GM19397 (cell line): ENCODE data around the gene TUG1.

Experiments used
- ATAC-seq: cut with Tn5 transposase; IDR thresholded peaks from one replicate; pipeline ENCODE4 v1.9.1; 2021; ENCODE audit warnings: mild to moderate bottlenecking, moderate library complexity; ENCODE audit not compliant: unreplicated experiment

The TUG1 gene

DNA sequence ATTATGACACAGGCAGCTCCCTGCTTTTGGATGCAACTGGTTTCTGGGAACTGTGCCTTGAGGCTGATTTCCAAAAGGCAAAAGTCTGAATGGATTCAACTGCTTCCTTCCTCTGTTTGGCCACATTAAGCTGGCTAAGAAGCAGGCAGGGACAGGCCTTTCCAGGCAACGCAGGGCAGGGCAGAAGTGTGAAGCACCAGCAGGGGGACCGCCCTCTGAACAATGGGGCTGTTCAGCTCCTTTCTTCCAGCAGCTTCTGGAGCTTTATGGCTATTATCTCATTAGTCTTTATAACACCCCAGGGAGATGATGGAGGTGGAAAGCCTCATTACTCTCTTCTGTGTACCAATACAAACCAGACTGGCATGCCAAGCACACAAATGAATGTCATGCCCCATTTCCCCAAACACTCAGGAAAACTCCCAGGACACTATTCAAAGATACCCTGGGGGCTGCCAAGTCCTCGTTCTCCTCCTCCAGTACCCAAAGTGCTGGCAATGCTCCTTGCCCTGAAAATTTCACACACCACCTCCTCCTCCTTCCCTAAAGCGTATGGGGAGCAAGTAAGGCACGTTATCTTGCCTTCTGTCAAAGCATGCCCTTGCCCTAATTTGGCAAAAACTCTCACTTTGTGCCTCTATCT lies 21.8 kb upstream of the TUG1 start:
- ATAC-seq, result no peak

- ATAC-seq, result no peak
Observed at GRCh38 chr22:30947816-30948454, 21.1 kb upstream of the TUG1 start.

- ATAC-seq, result no peak
Observed at GRCh38 chr22:30948930-30949342, 20.1 kb upstream of the TUG1 start.

DNA sequence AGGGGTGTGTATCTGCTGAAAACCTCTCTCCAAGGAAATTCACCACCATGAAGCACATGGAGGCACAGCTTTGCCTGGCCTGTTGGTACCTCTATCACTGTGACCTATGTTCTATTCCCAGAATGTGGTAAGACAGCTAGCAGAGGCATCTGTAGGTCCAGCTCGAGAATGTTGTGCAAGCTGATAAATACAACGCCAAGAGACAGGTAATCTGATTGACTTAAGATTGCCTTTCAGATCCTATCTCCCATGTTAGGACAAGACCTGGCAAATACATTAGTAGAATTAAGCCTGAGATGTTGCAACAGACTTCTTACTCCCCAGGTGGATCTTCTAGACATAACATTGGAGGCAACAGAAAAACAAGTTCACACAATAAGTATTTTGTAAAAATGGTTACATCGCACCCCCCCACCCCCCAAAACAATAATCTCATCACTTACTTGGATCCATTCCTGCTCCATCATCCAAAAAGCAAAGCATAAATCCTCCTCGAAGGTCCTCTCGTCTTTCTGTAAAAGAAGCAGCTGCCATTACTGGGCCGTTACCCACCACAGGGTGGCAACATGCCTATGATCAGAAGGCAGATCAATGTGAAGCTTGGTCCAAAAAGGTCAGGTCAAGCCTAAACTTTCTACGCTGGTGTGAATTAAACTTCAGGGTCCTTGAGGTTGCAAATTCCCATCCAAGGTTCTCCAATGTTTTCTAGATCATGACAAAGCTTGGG lies 19.0 kb upstream of the TUG1 start:
- no peak for ATAC-seq

DNA sequence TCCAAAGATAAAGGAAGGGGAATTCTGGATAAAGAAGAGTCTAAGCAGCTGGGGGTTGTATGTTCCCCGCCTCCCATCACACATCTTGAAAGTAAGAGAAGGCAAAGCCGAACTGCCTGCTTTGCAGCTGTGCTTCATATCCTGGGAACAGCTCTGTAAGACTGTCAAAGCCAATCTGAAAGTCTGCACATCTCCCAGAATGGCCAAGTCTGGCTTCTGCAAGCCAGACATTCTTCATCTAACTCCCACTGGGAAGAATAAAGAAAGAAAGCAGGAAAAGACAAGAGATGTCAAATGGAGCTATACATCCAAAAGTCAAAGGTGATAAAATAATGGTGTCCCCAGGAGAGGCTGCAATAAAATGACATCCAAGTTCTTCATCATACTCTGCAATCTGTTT lies 15.9 kb upstream of the TUG1 start:
- no peak for ATAC-seq

DNA sequence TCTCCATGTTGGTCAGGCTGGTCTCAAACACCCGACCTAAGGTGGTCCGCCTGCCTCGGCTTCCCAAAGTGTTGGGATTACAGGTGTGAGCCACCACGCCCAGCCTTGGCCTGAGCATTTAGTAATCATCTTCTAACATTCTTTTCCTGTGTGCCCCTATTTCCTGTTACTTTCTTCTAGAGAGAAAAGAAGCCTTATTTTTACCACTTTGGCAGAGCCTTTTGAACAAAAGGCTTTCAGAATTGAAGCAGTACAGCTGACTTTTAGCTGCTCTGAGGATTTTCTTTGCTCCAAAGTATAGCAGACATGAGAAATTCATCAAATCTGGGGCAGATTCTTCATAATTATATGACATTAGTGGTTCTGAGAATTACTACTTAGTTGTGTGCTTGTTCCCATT lies 13.9 kb upstream of the TUG1 start:
- no peak for ATAC-seq

GRCh38 chr22:30964858-30965257 lies 4.2 kb upstream of the TUG1 start:
- ATAC-seq, result no peak

DNA sequence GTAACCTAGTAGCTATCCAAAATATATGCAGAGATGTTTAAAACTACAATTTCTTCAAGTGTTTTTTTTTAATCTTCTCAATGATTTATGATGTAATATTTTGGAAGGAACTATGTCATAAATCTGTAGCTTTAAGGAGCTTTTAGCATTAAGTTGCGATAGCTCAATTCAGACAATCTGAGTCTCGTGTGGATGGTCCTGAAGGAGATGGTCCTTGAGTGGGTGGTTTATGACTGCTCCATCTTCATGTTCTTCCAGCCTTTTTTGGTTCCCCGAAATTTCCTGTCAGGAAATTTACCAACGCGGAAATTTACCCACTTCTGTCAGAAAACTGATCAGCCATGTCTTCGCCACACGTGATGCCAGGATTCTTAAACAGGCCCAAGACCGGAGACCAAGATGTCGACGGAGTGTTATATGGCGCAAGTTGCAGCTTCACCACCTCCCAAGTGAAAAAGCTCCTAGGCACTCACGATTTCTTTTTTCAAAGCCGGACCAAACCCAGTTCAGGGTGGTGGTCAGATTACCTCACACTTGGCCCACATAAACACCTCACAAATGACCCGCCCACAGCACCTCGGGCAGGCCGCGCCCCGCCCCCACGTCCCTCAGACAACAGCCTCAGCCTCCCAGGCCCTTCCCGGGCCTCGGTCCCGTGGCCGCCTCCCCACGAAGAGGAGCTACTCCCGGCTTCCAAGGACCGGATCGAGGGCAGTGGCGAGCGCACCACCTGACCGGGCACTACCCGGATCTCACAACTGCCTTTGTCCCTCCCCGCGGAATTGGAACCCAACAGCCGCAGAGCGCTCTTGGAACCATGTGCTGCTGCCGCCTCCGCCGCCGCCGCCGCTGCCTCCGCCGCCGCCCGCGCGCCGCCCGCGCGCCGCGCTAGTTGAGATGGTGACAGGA lies 796 bp upstream of the TUG1 start, which contains the start of gene MORC2:
Gene MORC2 (minus strand): TSS at position 760 of the 909 bp plus-strand sequence. CDS start 885 bp downstream, outside the sequence.
- ATAC-seq, result peak; percentile 24

DNA sequence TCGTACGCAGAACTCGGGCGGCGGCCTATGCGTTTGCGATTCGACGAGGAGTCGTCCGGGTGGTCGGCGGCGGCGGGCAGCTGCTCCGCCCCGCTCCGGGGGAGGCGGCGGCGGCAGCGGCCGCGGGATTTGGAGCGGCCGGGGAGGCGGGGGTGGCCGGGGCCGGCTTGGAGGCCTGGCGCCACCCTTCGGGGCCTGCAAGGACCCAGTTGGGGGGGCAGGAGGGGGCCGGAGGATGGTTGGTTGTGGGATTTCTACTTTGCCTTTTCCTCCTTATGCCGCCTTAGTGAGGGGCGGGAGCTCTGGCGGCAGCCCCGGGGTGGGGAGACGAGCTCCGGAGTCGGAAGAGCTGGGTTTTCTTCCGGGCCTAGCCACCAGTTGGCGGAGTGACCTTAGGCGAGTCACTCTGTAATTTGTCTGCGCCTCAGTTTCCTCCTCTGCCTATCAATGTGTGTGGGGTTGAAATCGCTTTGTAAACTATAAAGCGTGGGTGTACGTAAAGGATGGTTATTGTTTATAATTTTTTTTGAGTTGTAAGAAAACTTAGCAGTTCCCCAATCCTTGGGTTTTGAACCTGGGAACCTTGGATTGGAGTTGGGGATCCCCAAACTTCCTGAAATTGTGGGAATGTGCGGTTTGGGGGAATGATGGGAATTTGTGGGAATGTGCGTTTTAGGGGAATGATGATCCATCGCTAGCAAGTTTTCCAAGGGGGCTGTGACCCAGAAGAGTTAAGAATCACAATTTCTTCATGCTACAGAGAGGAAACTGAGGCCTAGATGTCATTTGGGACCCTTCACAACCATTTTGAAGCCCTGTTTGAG lies 679 bp downstream of the TUG1 start:
- peak; percentile 40 for ATAC-seq

DNA sequence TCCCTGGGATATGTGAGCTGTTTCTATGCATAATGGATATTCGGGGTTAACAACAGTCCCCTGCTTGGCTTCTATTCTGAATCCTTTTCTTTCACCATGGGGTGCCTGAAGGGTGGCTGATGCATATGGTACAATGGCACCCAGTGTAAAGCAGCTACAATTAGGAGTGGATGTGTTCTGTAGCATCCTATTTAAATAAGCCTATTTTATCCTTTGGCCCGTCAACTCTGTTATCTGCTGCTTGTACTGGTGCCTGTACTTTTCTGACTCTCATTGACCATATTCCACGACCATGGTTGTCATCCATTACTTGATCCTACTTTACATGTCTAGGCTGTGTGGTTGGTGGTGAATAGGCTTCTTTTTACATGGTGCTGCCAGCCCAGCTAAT lies 1.3 kb downstream of the TUG1 start:
- ATAC-seq, result no peak

DNA sequence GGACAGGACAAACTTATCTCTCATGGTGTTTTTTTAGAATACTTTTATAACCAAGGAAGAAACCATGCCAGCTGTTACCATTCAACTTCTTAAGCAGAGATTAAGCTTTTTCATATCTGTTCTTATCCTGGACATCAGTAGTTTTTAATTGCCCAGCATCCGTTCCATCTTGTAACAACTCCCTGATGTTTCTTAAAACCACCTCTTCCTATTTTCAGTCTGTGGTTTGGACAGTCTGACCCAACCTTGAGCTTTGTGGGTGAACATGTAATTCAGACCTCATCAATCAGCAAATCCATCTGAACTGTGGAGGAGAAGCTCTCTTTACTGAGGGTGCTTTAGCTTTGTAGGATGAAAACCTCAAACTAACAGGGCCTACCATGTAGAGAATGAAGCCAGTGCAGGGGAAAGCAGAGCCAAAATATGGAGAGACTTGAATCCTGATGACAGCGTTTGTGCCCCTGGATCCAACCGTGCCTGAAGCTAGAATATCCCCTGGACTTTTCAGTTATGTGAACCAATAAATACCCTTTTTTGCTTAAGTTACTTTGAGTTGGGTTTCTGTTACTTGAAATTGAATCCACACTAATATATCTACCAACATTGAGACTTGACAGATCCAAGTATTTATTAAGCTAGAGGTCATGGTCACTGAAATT lies 9.4 kb downstream of the TUG1 start:
- ATAC-seq, result no peak

- no peak for ATAC-seq
Observed at GRCh38 chr22:30979932-30980331, 10.9 kb downstream of the TUG1 start.

DNA sequence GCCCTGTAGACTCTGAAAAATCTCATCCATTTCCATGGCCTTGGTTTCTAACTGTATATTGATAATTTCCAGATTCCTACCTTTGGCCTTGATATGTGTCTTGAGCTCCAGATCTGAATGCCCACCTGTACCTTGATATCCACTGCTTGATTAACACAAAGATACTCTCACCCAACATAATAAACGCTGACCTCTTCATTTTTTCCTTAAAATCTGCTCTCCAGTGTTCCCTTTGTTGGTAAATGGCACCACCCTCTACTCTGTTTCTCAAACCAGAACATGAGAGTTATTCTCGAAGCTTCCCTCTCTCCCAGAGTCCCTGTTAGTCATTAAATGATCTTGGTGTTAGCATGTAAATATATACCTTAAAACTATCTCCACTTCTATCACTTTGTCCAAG lies 13.4 kb downstream of the TUG1 start:
- ATAC-seq, result no peak

- ATAC-seq, result no peak
Observed at GRCh38 chr22:30984317-30984716, 15.3 kb downstream of the TUG1 start.

GRCh38 chr22:30985561-30986208 lies 16.6 kb downstream of the TUG1 start:
- ATAC-seq, result no peak

DNA sequence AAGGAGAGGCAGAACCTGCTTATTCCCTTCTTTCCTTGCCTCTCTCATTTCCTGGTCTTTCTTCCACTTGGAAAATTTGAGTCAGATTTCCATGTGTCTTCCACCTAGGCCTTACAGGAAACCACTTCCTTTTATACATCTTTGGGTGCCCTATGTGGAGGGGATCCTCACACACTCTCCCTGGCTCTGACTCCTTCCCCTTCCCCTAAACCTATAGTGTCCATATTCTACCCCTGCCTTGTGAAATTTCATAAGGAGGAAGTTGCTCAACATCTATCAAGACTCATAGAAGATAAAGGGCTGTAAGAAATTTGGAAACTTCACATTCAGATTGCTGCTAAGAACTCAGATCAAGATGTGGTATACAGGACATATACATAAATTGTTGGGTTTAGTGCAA lies 20.4 kb downstream of the TUG1 start:
- ATAC-seq, result no peak

DNA sequence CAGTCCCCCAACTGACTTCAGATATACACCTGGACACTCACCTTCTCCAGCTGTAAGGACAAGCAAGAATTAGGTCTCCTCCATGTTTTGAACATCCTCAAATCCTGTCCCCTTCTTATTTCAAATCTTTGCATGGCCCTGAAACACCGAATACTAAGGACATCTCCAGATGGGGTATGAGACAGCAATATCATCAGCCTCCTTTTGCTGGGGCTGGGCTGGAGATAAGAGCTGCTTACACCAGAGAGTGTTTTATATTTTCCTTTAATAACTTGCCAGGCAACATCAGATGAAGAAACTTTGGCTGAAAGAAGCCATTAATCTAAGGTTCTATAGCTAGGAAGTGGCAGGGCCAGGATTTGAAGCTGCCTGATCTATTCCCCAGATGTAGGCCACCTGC lies 21.6 kb downstream of the TUG1 start:
- no peak for ATAC-seq

- no peak for ATAC-seq
Observed at GRCh38 chr22:30992565-30992964, 23.5 kb downstream of the TUG1 start.

GRCh38 chr22:30994960-30995359 lies 25.9 kb downstream of the TUG1 start:
- no peak for ATAC-seq
